ENCODE measurements around the gene ITPR2.
A peak's percentile ranks its signal among the peaks of the same experiment; 100 is the strongest.

The ITPR2 gene

DNA sequence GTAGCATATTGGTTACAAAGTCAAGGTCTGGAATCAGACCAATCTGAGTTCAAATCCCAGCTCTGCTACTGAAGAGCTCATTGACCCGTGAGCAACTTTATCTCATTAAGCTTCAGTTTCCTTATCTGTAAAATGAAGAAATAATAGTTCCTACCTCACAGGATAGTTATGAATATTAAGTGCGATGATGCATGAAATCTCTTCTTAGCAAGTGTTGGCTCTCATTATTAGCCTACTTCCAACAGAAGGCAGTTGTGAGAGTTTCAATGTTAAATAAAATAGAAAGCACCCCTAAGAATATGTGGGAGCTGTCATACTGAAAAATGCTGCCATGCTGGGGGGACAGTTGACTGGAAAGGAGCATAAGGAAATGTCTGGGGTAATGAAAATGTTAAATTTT lies 39.0 kb upstream of the ITPR2 start:
- POLR2A ChIA-PET, result no interaction called here
- no peak for DNase-seq (ENCODE audit: extremely low spot score)
- CTCF ChIA-PET, result interaction anchor here (1.3 to 5.8 kb wide), 5 partner anchors 12 to 80 kb away, joined by 3 to 71 read pairs (median 5); partner anchors contain the start of gene ITPR2
- TF ChIP-seq CTCF (IDR thresholded peaks at IDR 0.05; ENCODE audit: control extremely low read depth, extremely low read depth, low read depth, missing control alignments), result no peak

- CTCF ChIA-PET, result interaction anchor here (1.1 to 5.8 kb wide), 9 partner anchors 8 to 139 kb away, joined by 3 to 71 read pairs (median 7); partner anchors contain the start of gene ITPR2
- DNase-seq (ENCODE audit: extremely low spot score), result no peak
- POLR2A ChIA-PET, result interaction anchor here (0.6 kb wide), 1 partner anchor 48 kb away, joined by 3 read pairs; no protein-coding TSS in a partner anchor
- no peak for TF ChIP-seq CTCF (IDR thresholded peaks at IDR 0.05; ENCODE audit: control extremely low read depth, extremely low read depth, low read depth, missing control alignments)
These were observed 37.8 kb upstream of the ITPR2 start for GRCh38 chr12:26870491-26871419.

DNA sequence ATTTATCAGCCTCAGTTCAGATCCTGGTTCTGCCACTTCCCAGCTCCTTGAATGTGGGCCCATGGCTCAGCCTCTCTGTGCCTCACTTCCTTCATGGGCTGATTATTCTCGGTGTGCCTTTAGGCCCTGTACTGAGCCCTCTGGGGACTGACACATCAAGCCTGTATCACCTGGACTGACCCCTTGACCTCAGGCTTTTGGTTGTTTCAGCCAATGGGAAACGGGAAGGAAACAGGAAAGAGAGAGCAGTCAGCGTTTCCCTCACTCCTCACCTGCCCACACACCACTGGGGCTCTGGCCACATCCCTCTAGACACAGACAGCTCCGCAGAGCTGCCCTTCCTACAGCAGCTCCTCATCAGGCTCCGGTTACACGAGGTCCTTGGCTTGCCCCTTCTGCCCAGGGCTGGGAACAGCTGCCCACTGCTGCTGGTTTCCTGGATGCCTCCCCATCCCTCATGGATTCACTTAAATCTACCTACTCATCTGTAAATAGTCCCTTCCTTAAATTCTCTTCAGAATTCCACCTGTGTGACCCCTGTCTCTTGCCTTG lies 37.0 kb upstream of the ITPR2 start:
- POLR2A ChIA-PET, result interaction anchor here (0.6 kb wide), 1 partner anchor 49 kb away, joined by 3 read pairs; no protein-coding TSS in a partner anchor
- no peak for TF ChIP-seq CTCF (IDR thresholded peaks at IDR 0.05; ENCODE audit: control extremely low read depth, extremely low read depth, low read depth, missing control alignments)
- no peak for DNase-seq (ENCODE audit: extremely low spot score)
- CTCF ChIA-PET, result interaction anchor here (1.1 to 5.8 kb wide), 9 partner anchors 7 to 138 kb away, joined by 3 to 71 read pairs (median 7); partner anchors contain the start of gene ITPR2

DNA sequence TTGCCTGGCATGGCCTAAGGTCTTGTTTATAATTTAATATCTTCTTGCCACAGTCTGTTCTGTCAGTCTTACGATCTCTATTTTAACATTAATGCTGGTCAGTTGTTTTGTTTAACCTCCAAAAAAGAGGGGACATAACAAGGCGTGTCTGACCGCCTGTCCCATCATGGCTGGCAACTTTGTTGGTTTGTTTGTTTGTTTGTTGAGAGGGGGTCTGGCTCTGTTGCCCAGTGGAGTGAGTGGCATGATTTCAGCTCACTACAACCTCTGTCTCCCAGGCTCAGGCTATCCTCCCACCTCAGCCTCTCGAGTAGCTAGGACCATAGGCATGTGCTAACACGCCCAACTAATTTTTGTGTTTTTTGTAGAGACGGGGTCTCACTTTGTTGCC lies 36.1 kb upstream of the ITPR2 start:
- POLR2A ChIA-PET, result no interaction called here
- CTCF ChIA-PET, result interaction anchor here (1.0 to 5.8 kb wide), 7 partner anchors 8 to 437 kb away, joined by 3 to 71 read pairs (median 6); partner anchors contain the start of gene ITPR2
- no peak for TF ChIP-seq CTCF (IDR thresholded peaks at IDR 0.05; ENCODE audit: control extremely low read depth, extremely low read depth, low read depth, missing control alignments)
- DNase-seq (ENCODE audit: extremely low spot score), result no peak

- ChIA-PET POLR2A (no interaction called here), CTCF (interaction anchor here (1.0 to 5.8 kb wide), 7 partner anchors 9 to 438 kb away, joined by 3 to 71 read pairs (median 6); partner anchors contain the start of gene ITPR2)
- no peak for TF ChIP-seq CTCF (IDR thresholded peaks at IDR 0.05; ENCODE audit: control extremely low read depth, extremely low read depth, low read depth, missing control alignments)
- no peak for DNase-seq (ENCODE audit: extremely low spot score)
These were observed 35.6 kb upstream of the ITPR2 start for GRCh38 chr12:26868447-26869103.

- DNase-seq (ENCODE audit: extremely low spot score), result peak; percentile 54
- CTCF ChIA-PET, result interaction anchor here (1.1 to 5.4 kb wide), 6 partner anchors 9 to 34 kb away, joined by 4 to 28 read pairs (median 8); partner anchors contain the start of gene ITPR2
- POLR2A ChIA-PET, result no interaction called here
These were observed 34.1 kb upstream of the ITPR2 start for GRCh38 chr12:26867080-26867479.

More at GRCh38 chr12:26867080-26867479, 34.1 kb upstream of the ITPR2 start:
- TF ChIP-seq CTCF (IDR thresholded peaks at IDR 0.05; ENCODE audit: control extremely low read depth, extremely low read depth, low read depth, missing control alignments), result no peak

All from GM10248 (cell line).